Skeletal muscle satellite cell (primary cell): ENCODE measurements around the gene SOCS6.
"Not testable (repeated sequence)": the region's sequence is repeated elsewhere in the genome, so short reads cannot be mapped to it uniquely, and the experiment has no call there.

Source experiments
- H3K27me3 ChIP-seq: 2 replicates; pipeline ENCODE4 v1.7.0; 2013; ENCODE audit warnings: low read length; ENCODE audit not compliant: control insufficient read depth, insufficient read depth
- H3K36me3 ChIP-seq: 2 replicates; pipeline ENCODE4 v1.7.0; 2013; ENCODE audit warnings: mild to moderate bottlenecking, control low read depth, low read length; ENCODE audit not compliant: insufficient read depth
- H3K4me1 ChIP-seq: 2 replicates; pipeline ENCODE4 v1.7.0; 2013; ENCODE audit warnings: low read length; ENCODE audit not compliant: control insufficient read depth, insufficient read depth
- H3K4me2 ChIP-seq: 2 replicates; pipeline ENCODE4 v1.7.0; 2013; ENCODE audit warnings: mild to moderate bottlenecking, low read length
- H3K4me3 ChIP-seq: 2 replicates; pipeline ENCODE4 v1.7.0; 2013; ENCODE audit warnings: low read length
- H3K9ac ChIP-seq: 2 replicates; pipeline ENCODE4 v1.7.0; 2013; ENCODE audit warnings: mild to moderate bottlenecking, low read depth, low read length, moderate library complexity
- H3K9me3 ChIP-seq: replicated peaks from 2 replicates; pipeline ENCODE4 v1.7.0; 2013; ENCODE audit warnings: mild to moderate bottlenecking, control low read depth, low read length

Gene SOCS6

GRCh38 chr18:70348481-70348880 lies 59.6 kb downstream of the SOCS6 start:
- H3K4me3 ChIP-seq, H3K27me3 ChIP-seq, H3K9me3 ChIP-seq, H3K4me2 ChIP-seq, H3K9ac ChIP-seq, H3K4me1 ChIP-seq: not testable (repeated sequence)
- H3K36me3 ChIP-seq: peaks cover 16% of the 10 kb centered on the region

- Histone ChIP-seq H3K4me2 (no peak overlapping the region), H3K4me3 (no peak overlapping the region), H3K36me3 (peaks cover 18% of the 10 kb centered on the region), H3K27me3 (no peaks in the 10 kb centered on the region), H3K9me3 (no peaks in the 10 kb centered on the region), H3K4me1 (no peaks in the 10 kb centered on the region), H3K9ac (no peak overlapping the region)
Measured at GRCh38 chr18:70349316-70349715, 60.5 kb downstream of the SOCS6 start.

DNA sequence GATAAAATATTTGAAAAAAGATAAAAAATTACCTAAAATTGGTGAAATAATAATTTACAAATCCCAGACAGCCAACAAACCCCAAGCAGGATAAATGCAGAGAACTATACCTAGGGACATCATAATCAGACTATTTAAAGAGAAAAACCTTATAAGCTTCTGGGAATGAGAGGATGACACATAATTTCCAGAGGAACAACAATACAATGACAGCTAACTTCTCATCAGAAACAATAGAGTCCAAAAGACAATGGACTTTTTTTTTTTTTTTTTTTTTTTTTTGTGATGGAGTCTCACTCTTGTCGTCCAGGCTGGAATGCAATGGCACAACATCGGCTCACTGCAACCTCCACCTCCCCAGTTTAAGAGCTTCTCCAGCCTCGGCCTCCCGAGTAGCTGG lies 65.2 kb downstream of the SOCS6 start:
- Histone ChIP-seq H3K36me3 (peaks cover 14% of the 10 kb centered on the region), H3K27me3 (no peaks in the 10 kb centered on the region), H3K9ac (no peak overlapping the region), H3K4me2 (no peak overlapping the region), H3K4me3 (no peak overlapping the region), H3K4me1 (peaks cover 21% of the 10 kb centered on the region), H3K9me3 (no peaks in the 10 kb centered on the region)

DNA sequence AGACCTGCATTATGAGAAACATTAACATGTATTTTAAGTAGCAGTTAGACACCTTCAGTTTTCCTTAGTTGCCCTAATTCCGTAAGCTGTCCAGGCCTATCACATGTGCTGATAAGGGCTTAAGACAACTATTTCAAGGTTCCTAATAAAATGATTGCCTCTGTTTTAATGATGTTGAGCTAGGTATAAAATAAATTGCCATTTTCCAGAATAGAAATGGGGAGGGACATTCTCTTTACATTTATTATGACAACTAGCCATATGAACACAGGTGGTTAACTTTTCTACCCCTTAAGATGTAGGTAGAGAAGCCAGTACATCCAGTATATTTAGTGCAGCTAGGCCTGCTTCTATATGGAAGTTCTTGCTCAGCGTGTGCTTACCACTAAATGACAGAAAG lies 65.9 kb downstream of the SOCS6 start:
- no peaks in the 10 kb centered on the region for H3K27me3 ChIP-seq
- H3K4me2 ChIP-seq: no peak overlapping the region
- no peak overlapping the region for H3K4me3 ChIP-seq
- no peaks in the 10 kb centered on the region for H3K9me3 ChIP-seq
- no peak overlapping the region for H3K9ac ChIP-seq
- peaks cover 21% of the 10 kb centered on the region for H3K4me1 ChIP-seq
- H3K36me3 ChIP-seq: peaks cover 14% of the 10 kb centered on the region

DNA sequence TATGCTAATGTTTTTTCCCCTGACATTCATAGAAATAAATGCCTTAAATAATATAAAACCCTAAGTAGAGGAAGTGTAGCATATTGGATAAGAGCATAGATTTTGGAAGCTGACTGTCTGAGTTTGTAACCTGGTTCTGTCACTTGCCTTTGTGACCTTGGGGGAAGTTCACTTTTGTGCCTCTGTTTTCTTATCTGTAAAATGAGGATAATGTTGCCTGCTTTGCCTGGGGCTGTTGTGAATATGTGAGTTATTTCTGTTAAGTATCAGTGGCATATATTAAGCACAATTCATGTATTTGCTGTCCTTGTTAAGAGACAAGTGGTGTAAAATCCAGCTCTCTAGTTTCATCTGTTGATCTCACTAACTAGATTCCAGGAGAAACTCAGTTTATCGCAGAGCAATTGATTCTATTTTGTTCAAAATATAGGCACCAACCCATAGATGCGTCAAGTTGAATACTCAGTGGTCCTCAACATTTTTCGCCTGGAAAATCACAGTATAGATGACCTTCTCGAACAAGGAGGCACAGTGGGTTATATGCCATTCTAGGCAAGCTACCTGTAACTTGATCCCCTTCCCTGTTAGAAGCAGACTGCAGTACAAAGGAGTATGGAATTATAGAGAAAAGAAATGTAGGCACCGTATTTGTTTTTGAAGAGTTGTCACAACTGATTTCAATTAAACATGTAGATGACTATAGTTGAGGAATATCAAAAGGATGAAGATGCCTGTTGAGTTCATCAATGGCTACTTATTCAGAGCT lies 67.0 kb downstream of the SOCS6 start:
- Histone ChIP-seq H3K4me1 (peaks cover 21% of the 10 kb centered on the region), H3K36me3 (peaks cover 14% of the 10 kb centered on the region), H3K27me3 (no peaks in the 10 kb centered on the region), H3K9me3 (no peaks in the 10 kb centered on the region), H3K4me3 (no peak overlapping the region), H3K4me2 (no peak overlapping the region), H3K9ac (no peak overlapping the region)

GRCh38 chr18:70358105-70358406 lies 69.2 kb downstream of the SOCS6 start:
- H3K36me3 ChIP-seq, H3K4me3 ChIP-seq, H3K27me3 ChIP-seq, H3K9me3 ChIP-seq: not testable (repeated sequence)
- Histone ChIP-seq H3K9ac (peak overlapping the region; percentile 47), H3K4me2 (peak overlapping the region; percentile 56), H3K4me1 (peaks cover 21% of the 10 kb centered on the region)

- no peaks in the 10 kb centered on the region for H3K27me3 ChIP-seq
- no peaks in the 10 kb centered on the region for H3K9me3 ChIP-seq
- no peaks in the 10 kb centered on the region for H3K36me3 ChIP-seq
- H3K9ac ChIP-seq: no peak overlapping the region
- no peak overlapping the region for H3K4me2 ChIP-seq
- peaks cover 29% of the 10 kb centered on the region for H3K4me1 ChIP-seq
- no peak overlapping the region for H3K4me3 ChIP-seq
Measured at GRCh38 chr18:70359071-70359470, 70.2 kb downstream of the SOCS6 start.

GRCh38 chr18:70362258-70362657 lies 73.4 kb downstream of the SOCS6 start:
- H3K9me3 ChIP-seq: no peaks in the 10 kb centered on the region
- no peaks in the 10 kb centered on the region for H3K27me3 ChIP-seq
- H3K4me1 ChIP-seq: peaks cover 21% of the 10 kb centered on the region
- H3K4me3 ChIP-seq: no peak overlapping the region
- no peak overlapping the region for H3K9ac ChIP-seq
- H3K36me3 ChIP-seq: no peaks in the 10 kb centered on the region
- no peak overlapping the region for H3K4me2 ChIP-seq

DNA sequence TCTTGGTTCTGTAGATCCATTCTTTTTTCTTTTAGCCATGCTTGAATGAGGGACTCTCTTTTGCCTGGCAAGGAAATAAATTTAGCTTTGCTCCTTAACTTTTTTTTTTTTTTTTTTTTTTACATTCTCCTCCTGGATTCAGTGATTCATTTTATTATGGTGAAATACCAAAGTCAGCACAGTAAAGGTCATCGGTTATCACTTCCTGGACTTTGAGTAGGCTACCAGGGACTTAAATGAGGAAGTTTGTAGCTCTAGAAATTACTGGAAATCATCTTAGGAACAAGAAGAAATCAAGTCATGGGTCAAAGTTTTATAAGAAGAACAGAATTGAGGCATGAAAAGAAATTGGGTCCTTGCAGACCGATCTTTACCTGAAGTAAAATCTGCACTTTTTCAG lies 75.0 kb downstream of the SOCS6 start:
- H3K27me3 ChIP-seq: no peaks in the 10 kb centered on the region
- no peaks in the 10 kb centered on the region for H3K36me3 ChIP-seq
- no peak overlapping the region for H3K4me2 ChIP-seq
- no peak overlapping the region for H3K9ac ChIP-seq
- no peak overlapping the region for H3K4me3 ChIP-seq
- peaks cover 11% of the 10 kb centered on the region for H3K4me1 ChIP-seq
- H3K9me3 ChIP-seq: no peaks in the 10 kb centered on the region

DNA sequence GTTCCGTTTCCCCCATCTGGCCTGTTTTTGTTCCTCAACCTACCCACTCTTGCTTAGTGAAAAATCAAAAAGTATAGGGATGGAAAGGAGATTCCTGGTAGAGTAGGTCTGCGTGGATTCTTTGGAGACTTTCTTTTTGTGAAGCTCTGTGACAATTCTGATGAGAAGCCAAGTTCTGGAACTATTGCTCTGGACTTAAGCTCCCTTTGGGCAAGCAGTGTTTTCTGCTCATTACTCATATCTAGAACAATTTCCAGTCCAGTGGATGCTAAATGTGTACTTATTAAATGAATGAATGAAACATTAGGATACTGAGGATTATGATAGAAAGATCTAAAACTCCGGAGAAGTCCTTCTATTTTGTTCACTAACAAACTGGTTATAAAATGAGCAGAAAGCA lies 76.5 kb downstream of the SOCS6 start:
- peaks cover 11% of the 10 kb centered on the region for H3K4me1 ChIP-seq
- H3K9me3 ChIP-seq: no peaks in the 10 kb centered on the region
- no peak overlapping the region for H3K4me2 ChIP-seq
- H3K36me3 ChIP-seq: no peaks in the 10 kb centered on the region
- no peak overlapping the region for H3K4me3 ChIP-seq
- no peaks in the 10 kb centered on the region for H3K27me3 ChIP-seq
- no peak overlapping the region for H3K9ac ChIP-seq

DNA sequence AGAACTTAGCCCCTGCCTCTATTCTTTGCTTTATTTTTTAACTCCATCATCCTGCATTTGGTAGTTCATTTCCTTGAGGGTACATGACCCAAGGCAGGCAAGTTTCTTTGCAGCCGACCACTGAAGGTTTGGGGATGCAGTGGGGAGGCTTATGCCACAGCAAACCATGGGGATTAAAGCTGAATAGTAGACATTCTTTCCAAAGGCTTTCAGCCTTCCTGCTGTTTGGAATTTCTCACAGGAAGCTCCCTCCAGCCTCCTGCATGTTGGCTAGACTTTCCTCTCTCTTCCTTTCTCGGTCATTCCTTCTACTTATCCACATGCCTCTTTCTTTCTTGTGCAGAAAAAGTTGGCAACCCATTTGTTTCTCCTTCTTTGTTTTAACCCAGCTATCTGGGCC lies 77.3 kb downstream of the SOCS6 start:
- Histone ChIP-seq H3K36me3 (no peaks in the 10 kb centered on the region), H3K4me3 (no peak overlapping the region), H3K4me1 (peaks cover 11% of the 10 kb centered on the region), H3K9ac (no peak overlapping the region), H3K9me3 (no peaks in the 10 kb centered on the region), H3K27me3 (no peaks in the 10 kb centered on the region), H3K4me2 (no peak overlapping the region)

DNA sequence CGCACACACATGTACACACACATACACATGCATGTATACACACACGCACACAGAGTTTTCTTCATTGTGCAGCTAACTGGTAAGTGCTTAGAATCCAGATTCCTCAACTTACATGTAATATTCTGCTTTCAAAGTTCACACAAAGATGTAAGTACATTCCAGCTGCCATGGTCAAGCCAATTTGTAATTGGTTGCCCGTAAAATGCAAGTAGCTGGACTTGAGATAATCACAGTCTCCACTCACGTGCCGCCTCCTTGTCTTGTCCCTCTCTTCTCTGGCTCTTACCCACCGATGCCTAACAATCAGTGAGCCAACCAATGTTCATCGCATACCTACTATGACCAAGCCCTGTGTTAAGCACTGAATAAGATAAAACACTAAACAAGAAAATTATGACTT lies 77.8 kb downstream of the SOCS6 start:
- no peaks in the 10 kb centered on the region for H3K9me3 ChIP-seq
- H3K4me2 ChIP-seq: no peak overlapping the region
- H3K4me1 ChIP-seq: peaks cover 11% of the 10 kb centered on the region
- H3K36me3 ChIP-seq: no peaks in the 10 kb centered on the region
- H3K27me3 ChIP-seq: no peaks in the 10 kb centered on the region
- H3K9ac ChIP-seq: no peak overlapping the region
- no peak overlapping the region for H3K4me3 ChIP-seq
